Lower leg skin (tissue), 4 donors: Measurements from ENCODE around the gene JMY. TPM values are rescaled to one million over a fixed set of nuclear protein-coding genes. Genes with fewer than 3 reads are reported as not detected.
"Not testable (repeated sequence)": the region's sequence is repeated elsewhere in the genome, so short reads cannot be mapped to it uniquely, and the experiment has no call there.

Experiments
- DNase-seq, 2 donors: peaks; one replicate each; pipeline ENCODE4 v3.0.0-alpha.2; 2019; ENCODE audit warnings: low spot score in 2 of 2
- H3K4me3 ChIP-seq: fragments of 200-600 bp; sonication (generic); 2 replicates; pipeline ENCODE4 v1.5.1; 2017; ENCODE audit warnings: mild to moderate bottlenecking, low read depth; ENCODE audit not compliant: poor library complexity, severe bottlenecking
- POLR2A ChIP-seq, 2 donors: fragments of 450-650 bp; IDR thresholded peaks; one replicate each; pipeline ENCODE4 v1.6.1; 2016 to 2017; ENCODE audit warnings: antibody characterized with exemption in 2 of 2, mild to moderate bottlenecking in 1 of 2, moderate library complexity in 1 of 2
- WGBS, 2 donors: methylation state at CpG; one replicate each; pipeline ENCODE4 v1.1.5; 2018; 5-methylcytosine and 5-hydroxymethylcytosine counted together
- intact Hi-C: fragments of 100-400 bp; cut with DNase I; formaldehyde crosslinking; loops from one replicate; pipeline ENCODE4 v1.15.0; 2023; ENCODE audit warnings: low total_unique reads
- total RNA-seq, 4 donors: library from RNA; depleted of rRNA; stranded (reverse); fragments of >200 nt; gene quantifications; one replicate each; pipeline ENCODE4 v1.1.0, GENCODE V29; 2016
- TF ChIP-seq, protein P1 (sequence below), 3 donors: fragments of 450-650 bp; IDR thresholded peaks; one replicate each; pipeline ENCODE4 v1.5.1; 2016; ENCODE audit warnings: antibody characterized with exemption in 3 of 3, mild to moderate bottlenecking in 3 of 3, moderate library complexity in 2 of 3

Gene JMY
- total RNA-seq, 4 donors from 2014 or later: 25.6 to 38.8 (median 30.5) TPM

GRCh38 chr5:79241535-79241979 is 5.6 kb downstream of the JMY start:
- TF ChIP-seq, protein P1, sequence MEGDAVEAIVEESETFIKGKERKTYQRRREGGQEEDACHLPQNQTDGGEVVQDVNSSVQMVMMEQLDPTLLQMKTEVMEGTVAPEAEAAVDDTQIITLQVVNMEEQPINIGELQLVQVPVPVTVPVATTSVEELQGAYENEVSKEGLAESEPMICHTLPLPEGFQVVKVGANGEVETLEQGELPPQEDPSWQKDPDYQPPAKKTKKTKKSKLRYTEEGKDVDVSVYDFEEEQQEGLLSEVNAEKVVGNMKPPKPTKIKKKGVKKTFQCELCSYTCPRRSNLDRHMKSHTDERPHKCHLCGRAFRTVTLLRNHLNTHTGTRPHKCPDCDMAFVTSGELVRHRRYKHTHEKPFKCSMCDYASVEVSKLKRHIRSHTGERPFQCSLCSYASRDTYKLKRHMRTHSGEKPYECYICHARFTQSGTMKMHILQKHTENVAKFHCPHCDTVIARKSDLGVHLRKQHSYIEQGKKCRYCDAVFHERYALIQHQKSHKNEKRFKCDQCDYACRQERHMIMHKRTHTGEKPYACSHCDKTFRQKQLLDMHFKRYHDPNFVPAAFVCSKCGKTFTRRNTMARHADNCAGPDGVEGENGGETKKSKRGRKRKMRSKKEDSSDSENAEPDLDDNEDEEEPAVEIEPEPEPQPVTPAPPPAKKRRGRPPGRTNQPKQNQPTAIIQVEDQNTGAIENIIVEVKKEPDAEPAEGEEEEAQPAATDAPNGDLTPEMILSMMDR (IDR thresholded peaks at IDR 0.05): no peak
- WGBS, 2 donors: 79 to 83% methylated on average over 4 of the region's 4 CpGs
- intact Hi-C loops: no loop called here
- no peak for DNase-seq
- no peak overlapping the region for H3K4me3 ChIP-seq

- 67 to 71% methylated on average over 5 of the region's 5 CpGs for WGBS, 2 donors
- intact Hi-C loops: no loop called here
Measured at GRCh38 chr5:79242242-79243039, 6.5 kb downstream of the JMY start.

GRCh38 chr5:79243224-79243623 is 7.3 kb downstream of the JMY start:
- TF ChIP-seq, protein P1 (IDR thresholded peaks at IDR 0.05): no peak
- no peak for TF ChIP-seq POLR2A (IDR thresholded peaks at IDR 0.05)
- DNase-seq: no peak
- 88 to 94% methylated on average over 1 of the region's 1 CpG for WGBS, 2 donors
- H3K4me3 ChIP-seq: no peak overlapping the region
- intact Hi-C loops: no loop called here

More at GRCh38 chr5:79242242-79243039, 6.5 kb downstream of the JMY start:
- no peak overlapping the region for H3K4me3 ChIP-seq
- no peak for TF ChIP-seq POLR2A (IDR thresholded peaks at IDR 0.05)
- TF ChIP-seq, protein P1 (IDR thresholded peaks at IDR 0.05): no peak
- no peak for DNase-seq

DNA sequence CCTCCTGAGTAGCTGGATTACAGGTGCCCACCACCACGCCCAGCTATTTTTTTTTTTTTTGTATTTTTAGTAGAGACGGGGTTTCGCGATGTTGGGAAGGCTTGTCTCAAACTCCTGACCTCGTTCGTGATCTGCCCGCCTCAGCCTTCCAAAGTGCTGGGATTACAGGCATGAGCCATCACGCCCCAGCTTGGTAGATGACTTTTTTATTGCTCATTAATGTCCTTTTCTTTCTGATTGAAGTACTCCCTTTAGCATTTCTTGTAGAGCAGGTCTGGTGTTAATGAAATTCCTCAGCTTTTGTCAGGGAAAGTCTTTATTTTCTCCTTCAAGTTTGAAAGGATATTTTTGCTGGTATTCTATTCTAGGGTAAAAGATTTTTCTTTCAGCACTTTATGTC is 18.1 kb downstream of the JMY start:
- intact Hi-C loops, DNase-seq, H3K4me3 ChIP-seq: not testable (repeated sequence)
- WGBS, 2 donors: 52 to 69% methylated on average over 8 of the region's 8 CpGs

DNA sequence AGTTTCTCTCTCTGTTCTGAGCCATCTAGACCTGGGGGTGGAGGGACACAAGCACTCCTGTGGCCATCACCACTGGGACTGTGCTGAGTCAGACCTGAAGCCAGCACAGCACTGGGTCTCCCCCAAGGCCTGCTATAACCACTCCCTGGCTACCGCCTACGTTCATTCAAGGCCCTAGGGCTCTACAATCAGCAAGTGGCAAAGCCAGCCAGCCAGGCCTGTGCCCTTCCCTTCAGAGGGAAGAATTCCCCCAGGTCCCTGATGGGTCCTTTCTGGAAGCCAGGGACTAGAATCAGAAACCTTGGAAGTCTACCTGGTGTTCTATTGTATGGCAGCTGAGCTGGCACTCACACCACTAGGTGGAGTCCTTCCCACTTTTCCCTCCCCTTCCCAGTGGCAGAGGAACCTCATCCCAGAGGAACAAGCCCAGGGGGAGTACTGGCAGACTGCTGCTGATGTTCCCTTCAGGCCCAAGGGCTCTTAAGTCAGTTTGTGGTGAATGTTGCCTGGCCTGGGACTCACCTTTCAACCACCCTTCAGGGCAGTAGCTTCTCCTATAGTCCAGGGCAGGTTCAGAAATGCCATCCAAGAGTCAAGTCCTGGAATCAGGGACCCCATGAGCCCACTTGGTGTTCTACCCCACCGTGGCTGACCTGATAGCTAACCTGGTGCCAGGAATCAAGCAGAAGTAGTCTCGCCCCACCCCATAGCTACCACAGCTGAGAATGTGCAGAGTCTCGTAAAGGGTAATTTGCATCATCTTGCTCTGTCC is 20.0 kb downstream of the JMY start:
- DNase-seq: no peak
- TF ChIP-seq, protein P1 (IDR thresholded peaks at IDR 0.05): no peak
- TF ChIP-seq POLR2A (IDR thresholded peaks at IDR 0.05): no peak
- intact Hi-C loops: no loop called here
- 66 to 69% methylated on average over 5 of the region's 5 CpGs for WGBS, 2 donors
- no peak overlapping the region for H3K4me3 ChIP-seq

DNA sequence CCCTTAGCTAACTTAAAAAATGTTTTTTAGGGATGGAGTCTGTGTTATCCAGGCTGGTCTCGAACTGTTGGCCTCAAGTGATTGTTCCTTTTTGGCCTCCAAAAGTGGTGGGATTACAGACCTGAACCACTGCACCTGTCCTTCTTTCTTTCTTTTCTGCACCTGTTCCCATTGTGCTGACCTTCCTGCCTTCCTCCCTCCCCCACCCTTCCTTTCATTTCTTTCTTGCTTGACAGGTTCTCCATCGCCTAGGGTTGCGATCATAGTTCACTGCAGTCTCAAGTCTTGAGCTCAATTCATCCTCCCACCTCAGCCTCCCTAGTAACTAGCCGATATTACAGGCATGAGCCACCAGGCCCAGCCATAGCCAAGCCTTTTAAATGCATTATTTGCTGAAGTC is 20.6 kb downstream of the JMY start:
- WGBS, 2 donors: 71 to 89% methylated on average over 4 of the region's 4 CpGs
- TF ChIP-seq, protein P1 (IDR thresholded peaks at IDR 0.05): no peak
- no peak for TF ChIP-seq POLR2A (IDR thresholded peaks at IDR 0.05)
- H3K4me3 ChIP-seq: no peak overlapping the region
- intact Hi-C loops: no loop called here
- DNase-seq: no peak
